ENCODE measurements around the gene NPEPL1.
"Not testable (repeated sequence)": the region's sequence is repeated elsewhere in the genome, so short reads cannot be mapped to it uniquely, and the experiment has no call there.

The NPEPL1 gene

GRCh38 chr20:58692579-58693225 is at the start of gene NPEPL1:
TSS of gene NPEPL1 (plus strand) at chr20:58692800. CDS start at chr20:58692901, 101 bp downstream.
- Mint-ChIP-seq H3K27ac (peak within 1 kb of the TSS; percentile 97), H3K4me1 (ENCODE audit: low read depth) (peaks cover 35% of the 10 kb centered on the region), H3K27me3 (no peaks in the 10 kb centered on the region), H3K36me3 (ENCODE audit: low read depth) (peaks cover 11% of the 10 kb centered on the region), H3K4me3 (peak within 1 kb of the TSS; percentile 75), H3K9me3 (no peaks in the 10 kb centered on the region)
- intact Hi-C loops (cut with micrococcal nuclease) = loop anchor here (1.0 kb wide), 1 partner anchor 41 kb away; the partner anchor contains the start of gene STX16

GRCh38 chr20:58642896-58643295 is 49.7 kb upstream of the NPEPL1 start:
- H3K4me3 Mint-ChIP-seq; H3K9me3 Mint-ChIP-seq; H3K27ac Mint-ChIP-seq; intact Hi-C loops (cut with micrococcal nuclease); H3K36me3 Mint-ChIP-seq (ENCODE audit: low read depth); H3K4me1 Mint-ChIP-seq (ENCODE audit: low read depth): not testable (repeated sequence)
- H3K27me3 Mint-ChIP-seq = peaks cover 34% of the 10 kb centered on the region

- H3K4me3 Mint-ChIP-seq = no peak overlapping the region
- no peak overlapping the region for H3K27ac Mint-ChIP-seq
- peaks cover 8% of the 10 kb centered on the region for H3K4me1 Mint-ChIP-seq (ENCODE audit: low read depth)
- H3K9me3 Mint-ChIP-seq = no peaks in the 10 kb centered on the region
- H3K27me3 Mint-ChIP-seq = peaks cover 27% of the 10 kb centered on the region
- no peaks in the 10 kb centered on the region for H3K36me3 Mint-ChIP-seq (ENCODE audit: low read depth)
- intact Hi-C loops (cut with micrococcal nuclease) = loop anchor here (5.0 kb wide), 1 partner anchor 207 kb away; the partner anchor contains the start of genes GNAS and GNAS-AS1
Measured at GRCh38 chr20:58645412-58645968, 47.1 kb upstream of the NPEPL1 start.

- H3K4me1 Mint-ChIP-seq (ENCODE audit: low read depth) = peaks cover 16% of the 10 kb centered on the region
- intact Hi-C loops (cut with micrococcal nuclease) = loop anchor here (5.0 kb wide), 1 partner anchor 206 kb away; the partner anchor contains the start of genes GNAS and GNAS-AS1
- no peak overlapping the region for H3K4me3 Mint-ChIP-seq
- peaks cover 25% of the 10 kb centered on the region for H3K27me3 Mint-ChIP-seq
- H3K9me3 Mint-ChIP-seq = no peaks in the 10 kb centered on the region
- H3K27ac Mint-ChIP-seq = no peak overlapping the region
- peaks cover 8% of the 10 kb centered on the region for H3K36me3 Mint-ChIP-seq (ENCODE audit: low read depth)
Measured at GRCh38 chr20:58646257-58646656, 46.3 kb upstream of the NPEPL1 start.

GRCh38 chr20:58646703-58647102 is 45.9 kb upstream of the NPEPL1 start:
- intact Hi-C loops (cut with micrococcal nuclease) = loop anchor here (5.0 kb wide), 1 partner anchor 206 kb away; the partner anchor contains the start of genes GNAS and GNAS-AS1
- peaks cover 12% of the 10 kb centered on the region for H3K36me3 Mint-ChIP-seq (ENCODE audit: low read depth)
- H3K4me1 Mint-ChIP-seq (ENCODE audit: low read depth) = peaks cover 20% of the 10 kb centered on the region
- no peaks in the 10 kb centered on the region for H3K9me3 Mint-ChIP-seq
- H3K27ac Mint-ChIP-seq = no peak overlapping the region
- peaks cover 22% of the 10 kb centered on the region for H3K27me3 Mint-ChIP-seq
- H3K4me3 Mint-ChIP-seq = no peak overlapping the region

GRCh38 chr20:58647162-58647795 is 45.3 kb upstream of the NPEPL1 start:
- H3K4me1 Mint-ChIP-seq (ENCODE audit: low read depth) = peaks cover 21% of the 10 kb centered on the region
- peaks cover 16% of the 10 kb centered on the region for H3K36me3 Mint-ChIP-seq (ENCODE audit: low read depth)
- H3K27ac Mint-ChIP-seq = no peak overlapping the region
- peaks cover 16% of the 10 kb centered on the region for H3K27me3 Mint-ChIP-seq
- H3K4me3 Mint-ChIP-seq = no peak overlapping the region
- intact Hi-C loops (cut with micrococcal nuclease) = loop anchor here (5.0 kb wide), 1 partner anchor 205 kb away; the partner anchor contains the start of genes GNAS and GNAS-AS1
- H3K9me3 Mint-ChIP-seq = no peaks in the 10 kb centered on the region

- no peak overlapping the region for H3K27ac Mint-ChIP-seq
- peaks cover 24% of the 10 kb centered on the region for H3K4me1 Mint-ChIP-seq (ENCODE audit: low read depth)
- H3K27me3 Mint-ChIP-seq = peaks cover 14% of the 10 kb centered on the region
- H3K4me3 Mint-ChIP-seq = no peak overlapping the region
- peaks cover 20% of the 10 kb centered on the region for H3K36me3 Mint-ChIP-seq (ENCODE audit: low read depth)
- H3K9me3 Mint-ChIP-seq = no peaks in the 10 kb centered on the region
- intact Hi-C loops (cut with micrococcal nuclease) = loop anchor here (5.0 kb wide), 1 partner anchor 204 kb away; the partner anchor contains the start of genes GNAS and GNAS-AS1
Measured at GRCh38 chr20:58647796-58648501, 44.7 kb upstream of the NPEPL1 start.

GRCh38 chr20:58648502-58648825 is 44.1 kb upstream of the NPEPL1 start:
- intact Hi-C loops (cut with micrococcal nuclease) = loop anchor here (5.0 kb wide), 1 partner anchor 204 kb away; the partner anchor contains the start of genes GNAS and GNAS-AS1
- peaks cover 29% of the 10 kb centered on the region for H3K4me1 Mint-ChIP-seq (ENCODE audit: low read depth)
- H3K9me3 Mint-ChIP-seq, H3K4me3 Mint-ChIP-seq, H3K27ac Mint-ChIP-seq: not testable (repeated sequence)
- H3K36me3 Mint-ChIP-seq (ENCODE audit: low read depth) = peaks cover 20% of the 10 kb centered on the region
- H3K27me3 Mint-ChIP-seq = peaks cover 14% of the 10 kb centered on the region

GRCh38 chr20:58649288-58650180 is 43.1 kb upstream of the NPEPL1 start:
- no peaks in the 10 kb centered on the region for H3K9me3 Mint-ChIP-seq
- H3K4me1 Mint-ChIP-seq (ENCODE audit: low read depth) = peaks cover 29% of the 10 kb centered on the region
- peak overlapping the region; percentile 76 for H3K27ac Mint-ChIP-seq
- peaks cover 14% of the 10 kb centered on the region for H3K27me3 Mint-ChIP-seq
- intact Hi-C loops (cut with micrococcal nuclease) = loop anchor here (2.0 to 5.0 kb wide), 5 partner anchors 203 to 412 kb away; partner anchors contain the start of genes ATP5F1E, GNAS, GNAS-AS1 and RAB22A
- H3K4me3 Mint-ChIP-seq = peak overlapping the region; percentile 76
- peaks cover 20% of the 10 kb centered on the region for H3K36me3 Mint-ChIP-seq (ENCODE audit: low read depth)

GRCh38 chr20:58650181-58650775 is 42.3 kb upstream of the NPEPL1 start:
- Mint-ChIP-seq H3K4me3 (peak overlapping the region; percentile 96), H3K27me3 (peaks cover 14% of the 10 kb centered on the region), H3K9me3 (no peaks in the 10 kb centered on the region), H3K27ac (peak overlapping the region; percentile 99), H3K36me3 (ENCODE audit: low read depth) (peaks cover 20% of the 10 kb centered on the region), H3K4me1 (ENCODE audit: low read depth) (peaks cover 29% of the 10 kb centered on the region)
- intact Hi-C loops (cut with micrococcal nuclease) = loop anchor here (2.0 to 5.0 kb wide), 4 partner anchors 241 to 413 kb away; partner anchors contain the start of genes ATP5F1E and RAB22A

- Mint-ChIP-seq H3K9me3 (no peaks in the 10 kb centered on the region), H3K27ac (peak within 1 kb of the TSS; percentile 99), H3K4me1 (ENCODE audit: low read depth) (peaks cover 29% of the 10 kb centered on the region), H3K36me3 (ENCODE audit: low read depth) (peaks cover 22% of the 10 kb centered on the region), H3K4me3 (peak within 1 kb of the TSS; percentile 96), H3K27me3 (peaks cover 11% of the 10 kb centered on the region)
- intact Hi-C loops (cut with micrococcal nuclease) = loop anchor here (1.0 to 5.0 kb wide), 5 partner anchors 41 to 414 kb away; partner anchors contain the start of genes ATP5F1E, NPEPL1 and RAB22A
Measured at GRCh38 chr20:58650776-58651558, 41.6 kb upstream of the NPEPL1 start, which contains the start of gene STX16. TSS of gene STX16 (plus strand) at chr20:58651283. CDS start at chr20:58652007, 724 bp downstream.

- no peaks in the 10 kb centered on the region for H3K9me3 Mint-ChIP-seq
- peaks cover 11% of the 10 kb centered on the region for H3K27me3 Mint-ChIP-seq
- peaks cover 28% of the 10 kb centered on the region for H3K36me3 Mint-ChIP-seq (ENCODE audit: low read depth)
- H3K4me3 Mint-ChIP-seq = peak overlapping the region; percentile 96
- peaks cover 34% of the 10 kb centered on the region for H3K4me1 Mint-ChIP-seq (ENCODE audit: low read depth)
- intact Hi-C loops (cut with micrococcal nuclease) = loop anchor here (1.0 to 5.0 kb wide), 5 partner anchors 41 to 414 kb away; partner anchors contain the start of genes ATP5F1E, NPEPL1 and RAB22A
- peak overlapping the region; percentile 99 for H3K27ac Mint-ChIP-seq
Measured at GRCh38 chr20:58651559-58651945, 41.0 kb upstream of the NPEPL1 start.

Data from dendritic cell treated with granulocyte-macrophage colony-stimulating factor and Interleukin-4, amounts not matched to agents 40 ng/mL and 50 ng/mL, for 4 days (primary cell).